Endodermal cell (in vitro differentiated cells): ENCODE data around the gene ANKRD29. TPM values are rescaled to one million over a fixed set of nuclear protein-coding genes. Genes with fewer than 3 reads are reported as not detected.

Experiments
- DNase-seq: peaks from one replicate; pipeline ENCODE4 v3.0.0-alpha.2; 2017
- H3K27ac ChIP-seq: 2 replicates; pipeline ENCODE4 v1.5.1; 2013; ENCODE audit warnings: mild to moderate bottlenecking, low read depth, low read length, moderate library complexity
- H3K27me3 ChIP-seq: 2 replicates; pipeline ENCODE4 v1.6.1; 2013; ENCODE audit warnings: mild to moderate bottlenecking, low read length, moderate library complexity; ENCODE audit not compliant: insufficient read depth, control insufficient read depth, poor library complexity, severe bottlenecking
- H3K36me3 ChIP-seq: 2 replicates; pipeline ENCODE4 v1.7.0; 2013; ENCODE audit warnings: mild to moderate bottlenecking, low read length, moderate library complexity; ENCODE audit not compliant: control insufficient read depth, insufficient read depth
- H3K4me1 ChIP-seq: one replicate; pipeline ENCODE4 v1.7.0; 2013; ENCODE audit warnings: low read length; ENCODE audit not compliant: control insufficient read depth, insufficient read depth
- H3K4me3 ChIP-seq: 2 replicates; pipeline ENCODE4 v1.5.1; 2013; ENCODE audit warnings: mild to moderate bottlenecking, low read length, moderate library complexity
- H3K9ac ChIP-seq: 2 replicates; pipeline ENCODE4 v1.6.1; 2013; ENCODE audit warnings: mild to moderate bottlenecking, low read length, moderate library complexity; ENCODE audit not compliant: poor library complexity, severe bottlenecking; ENCODE audit errors: extremely low read depth
- H3K9me3 ChIP-seq: 2 replicates; pipeline ENCODE4 v1.6.1; 2013; ENCODE audit warnings: mild to moderate bottlenecking, low read length, moderate library complexity; ENCODE audit not compliant: control insufficient read depth
- H3K27ac Mint-ChIP-seq: 2 replicates; pipeline ENCODE4 v1.8.0; 2020; ENCODE audit warnings: mixed read lengths
- H3K27me3 Mint-ChIP-seq: 2 replicates; pipeline ENCODE4 v1.8.0; 2021; ENCODE audit warnings: mild to moderate bottlenecking, mixed read lengths; ENCODE audit not compliant: insufficient read depth
- H3K36me3 Mint-ChIP-seq: 2 replicates; pipeline ENCODE4 v1.8.0; 2020; ENCODE audit warnings: low read depth, mixed read lengths
- H3K4me1 Mint-ChIP-seq: 2 replicates; pipeline ENCODE4 v1.8.0; 2020; ENCODE audit warnings: mixed read lengths
- H3K4me3 Mint-ChIP-seq: 2 replicates; pipeline ENCODE4 v1.8.0; 2020; ENCODE audit warnings: mild to moderate bottlenecking, moderate library complexity, mixed read lengths
- H3K9me3 Mint-ChIP-seq: 2 replicates; pipeline ENCODE4 v1.8.0; 2020; ENCODE audit warnings: mild to moderate bottlenecking, mixed read lengths
- WGBS, 2 experiments: methylation state at CpG; one replicate each; pipeline versions ENCODE4 v1.1.5 to v1.1.7; 2013; ENCODE audit warnings: missing lambda C conversion rate in 2 of 2, mixed read lengths in 1 of 2; ENCODE audit not compliant: insufficient coverage in 1 of 2, insufficient read length in 1 of 2; 5-methylcytosine and 5-hydroxymethylcytosine counted together
- total RNA-seq, 2 donors: library from RNA; stranded (reverse); fragmentation: NEBNext Ultra II Directional in 1 of 2; extraction: Animal tissue kit (Norgen Biotek cat#: 25700) in 1 of 2; gene quantifications; 2 replicates in 1 of 2; 3 replicates in 1 of 2; pipeline ENCODE4 v1.2.1, GENCODE V29; 2021
- TF ChIP-seq, protein P1 (sequence below): fragments of 200-600 bp; sonication (generic); conservative IDR thresholded peaks from 2 replicates; pipeline ENCODE4 v1.5.0; 2021; ENCODE audit warnings: antibody characterized with exemption, mild to moderate bottlenecking

The ANKRD29 gene
- total RNA-seq, 2 donors from 2014 or later, result 0.44 to 0.73 TPM

DNA sequence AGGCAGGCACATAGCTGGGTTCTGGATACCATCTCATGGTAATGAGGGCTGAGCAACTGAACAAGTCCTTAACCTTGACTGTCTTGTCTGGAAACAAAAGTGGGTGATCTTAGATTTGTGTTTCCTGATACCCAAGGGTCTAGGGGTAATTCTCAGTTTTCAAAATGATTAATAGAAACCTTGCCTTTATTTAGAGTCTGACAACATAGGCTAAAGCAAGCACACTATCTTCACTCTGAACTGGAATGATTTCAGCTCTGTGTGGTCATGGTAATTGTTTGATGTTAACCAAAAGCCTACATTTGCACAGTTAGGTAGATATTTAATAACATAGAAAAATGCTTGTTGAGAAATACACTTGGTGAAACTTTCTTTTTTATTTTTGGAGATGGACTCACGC is 19.8 kb upstream of the ANKRD29 start:
- H3K36me3 Mint-ChIP-seq, result no peaks in the 10 kb centered on the region
- 100% methylated on average over 1 of the region's 1 CpG for WGBS, 2 experiments
- Histone ChIP-seq H3K9ac (no peak overlapping the region), H3K4me3 (no peak overlapping the region), H3K27ac (no peak overlapping the region), H3K36me3 (no peaks in the 10 kb centered on the region), H3K27me3 (peaks cover 22% of the 10 kb centered on the region), H3K4me1 (no peaks in the 10 kb centered on the region), H3K9me3 (no peaks in the 10 kb centered on the region)
- TF ChIP-seq, protein P1, sequence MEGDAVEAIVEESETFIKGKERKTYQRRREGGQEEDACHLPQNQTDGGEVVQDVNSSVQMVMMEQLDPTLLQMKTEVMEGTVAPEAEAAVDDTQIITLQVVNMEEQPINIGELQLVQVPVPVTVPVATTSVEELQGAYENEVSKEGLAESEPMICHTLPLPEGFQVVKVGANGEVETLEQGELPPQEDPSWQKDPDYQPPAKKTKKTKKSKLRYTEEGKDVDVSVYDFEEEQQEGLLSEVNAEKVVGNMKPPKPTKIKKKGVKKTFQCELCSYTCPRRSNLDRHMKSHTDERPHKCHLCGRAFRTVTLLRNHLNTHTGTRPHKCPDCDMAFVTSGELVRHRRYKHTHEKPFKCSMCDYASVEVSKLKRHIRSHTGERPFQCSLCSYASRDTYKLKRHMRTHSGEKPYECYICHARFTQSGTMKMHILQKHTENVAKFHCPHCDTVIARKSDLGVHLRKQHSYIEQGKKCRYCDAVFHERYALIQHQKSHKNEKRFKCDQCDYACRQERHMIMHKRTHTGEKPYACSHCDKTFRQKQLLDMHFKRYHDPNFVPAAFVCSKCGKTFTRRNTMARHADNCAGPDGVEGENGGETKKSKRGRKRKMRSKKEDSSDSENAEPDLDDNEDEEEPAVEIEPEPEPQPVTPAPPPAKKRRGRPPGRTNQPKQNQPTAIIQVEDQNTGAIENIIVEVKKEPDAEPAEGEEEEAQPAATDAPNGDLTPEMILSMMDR, result no peak
- H3K27ac Mint-ChIP-seq, result no peak overlapping the region
- peaks cover 31% of the 10 kb centered on the region for H3K27me3 Mint-ChIP-seq
- H3K4me1 Mint-ChIP-seq, result no peaks in the 10 kb centered on the region
- no peaks in the 10 kb centered on the region for H3K9me3 Mint-ChIP-seq
- no peak overlapping the region for H3K4me3 Mint-ChIP-seq
- DNase-seq, result no peak

DNA sequence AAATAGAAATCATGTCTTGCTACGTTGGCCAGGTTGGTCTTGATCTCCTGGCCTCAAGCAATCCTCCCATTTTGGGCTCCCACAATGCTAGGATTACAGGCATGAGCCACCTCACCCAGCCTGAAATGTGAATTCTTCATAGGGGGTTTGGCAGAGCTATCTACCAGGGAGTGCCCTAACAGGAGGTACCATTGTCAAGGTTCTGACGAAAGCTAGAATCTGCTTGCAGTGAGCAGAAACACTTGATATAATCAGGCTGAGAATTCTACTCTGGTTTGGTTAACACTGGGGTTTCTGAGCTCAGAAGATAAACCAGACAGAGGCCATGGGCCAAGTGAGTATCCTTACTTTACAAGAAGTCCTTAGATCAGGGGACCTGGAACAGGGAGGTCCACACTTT is 19.3 kb upstream of the ANKRD29 start:
- H3K4me1 ChIP-seq, result no peaks in the 10 kb centered on the region
- H3K36me3 ChIP-seq, result no peaks in the 10 kb centered on the region
- no peaks in the 10 kb centered on the region for H3K4me1 Mint-ChIP-seq
- H3K9ac ChIP-seq, result no peak overlapping the region
- H3K27ac Mint-ChIP-seq, result no peak overlapping the region
- no peaks in the 10 kb centered on the region for H3K36me3 Mint-ChIP-seq
- WGBS, 2 experiments, result 90 to 100% methylated on average over 1 to 2 of the region's 2 CpGs
- peaks cover 18% of the 10 kb centered on the region for H3K27me3 ChIP-seq
- H3K9me3 Mint-ChIP-seq, result no peaks in the 10 kb centered on the region
- no peak overlapping the region for H3K4me3 Mint-ChIP-seq
- no peaks in the 10 kb centered on the region for H3K9me3 ChIP-seq
- no peak overlapping the region for H3K27ac ChIP-seq
- H3K4me3 ChIP-seq, result no peak overlapping the region
- no peak for DNase-seq
- TF ChIP-seq, protein P1, result no peak
- H3K27me3 Mint-ChIP-seq, result peaks cover 26% of the 10 kb centered on the region

DNA sequence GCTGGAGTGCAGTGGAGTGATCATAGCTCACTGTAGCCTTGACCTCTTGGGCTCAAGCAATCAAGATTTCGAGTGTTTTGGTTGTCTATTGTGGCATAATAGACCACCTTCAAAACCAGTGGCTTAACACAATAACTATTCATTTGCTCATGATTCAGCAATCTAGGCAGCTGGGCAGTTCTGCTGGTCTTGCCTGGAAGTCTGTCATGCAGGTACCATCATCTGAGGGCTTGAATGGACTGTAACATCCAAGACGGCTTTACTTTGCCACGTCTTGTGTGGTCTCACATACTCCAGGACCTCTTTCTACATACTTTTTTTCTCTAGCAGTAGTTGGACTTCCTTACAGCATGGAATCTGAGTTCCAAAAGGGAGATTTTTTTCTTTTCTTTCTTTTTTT is 13.2 kb upstream of the ANKRD29 start:
- Mint-ChIP-seq H3K27ac (no peak overlapping the region), H3K36me3 (no peaks in the 10 kb centered on the region), H3K4me3 (no peak overlapping the region), H3K4me1 (no peaks in the 10 kb centered on the region), H3K9me3 (no peaks in the 10 kb centered on the region), H3K27me3 (peaks cover 16% of the 10 kb centered on the region)
- Histone ChIP-seq H3K9ac (no peak overlapping the region), H3K27ac (no peak overlapping the region), H3K9me3 (no peaks in the 10 kb centered on the region), H3K36me3 (no peaks in the 10 kb centered on the region), H3K27me3 (no peaks in the 10 kb centered on the region), H3K4me1 (no peaks in the 10 kb centered on the region), H3K4me3 (no peak overlapping the region)
- WGBS, 2 experiments, result 90 to 94% methylated on average over 2 to 3 of the region's 3 CpGs
- DNase-seq, result no peak
- TF ChIP-seq, protein P1, result no peak
